Measurements from ENCODE around the gene EHD4. TPM values are rescaled to one million over a fixed set of nuclear protein-coding genes. Genes with fewer than 3 reads are reported as not detected.

EHD4 gene
- total RNA-seq, 1 experiment from 2014 or later = 20.2 TPM

DNA sequence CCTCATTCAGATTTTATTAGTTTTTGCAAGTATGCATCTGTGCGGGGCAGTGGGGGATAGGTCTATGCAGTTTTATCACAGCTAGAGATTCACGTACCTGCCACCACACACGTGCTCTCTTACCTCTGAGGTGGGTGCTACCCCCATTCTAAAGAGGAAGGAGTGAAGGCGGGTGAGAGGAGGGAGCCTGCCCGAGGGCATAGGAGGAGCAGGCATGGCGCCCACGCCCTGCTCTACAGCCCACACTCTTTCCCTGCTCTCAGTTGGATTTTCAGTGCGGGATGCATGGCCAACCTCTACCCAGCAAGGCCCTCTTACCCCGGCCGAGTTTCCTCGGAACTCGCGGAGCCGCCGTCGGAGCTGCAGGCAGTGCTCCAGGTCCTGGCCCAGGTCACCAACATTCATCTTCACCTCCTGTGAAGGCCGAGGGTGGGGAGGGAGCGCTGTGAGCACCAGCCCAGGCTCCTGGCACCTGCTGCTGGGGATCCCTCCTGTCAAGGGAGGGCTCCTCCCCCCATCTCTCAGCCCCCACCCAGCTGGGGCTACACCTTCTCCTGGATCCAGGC lies 106.8 kb downstream of the EHD4 start:
- Mint-ChIP-seq H3K4me3 (ENCODE audit: low read depth, unreplicated experiment) (no peak overlapping the region), H3K9me3 (ENCODE audit: low read depth, unreplicated experiment) (no peaks in the 10 kb centered on the region), H3K27ac (ENCODE audit: unreplicated experiment) (no peak overlapping the region), H3K4me1 (ENCODE audit: low read depth, unreplicated experiment) (no peaks in the 10 kb centered on the region), H3K27me3 (ENCODE audit: unreplicated experiment) (no peaks in the 10 kb centered on the region), H3K36me3 (ENCODE audit: insufficient read depth, unreplicated experiment) (no peaks in the 10 kb centered on the region)
- BruUV-seq (replicated peaks) = no TSS peak
- DNase-seq = no peak
- CTCF ChIA-PET = no interaction called here
- intact Hi-C loops (cut with micrococcal nuclease; ENCODE audit: unreplicated experiment) = no loop called here
- TF ChIP-seq CTCF (IDR thresholded peaks at IDR 0.05; ENCODE audit: unreplicated experiment) = no peak

- H3K27me3 Mint-ChIP-seq (ENCODE audit: unreplicated experiment) = no peaks in the 10 kb centered on the region
- DNase-seq = no peak
- no peak for TF ChIP-seq CTCF (IDR thresholded peaks at IDR 0.05; ENCODE audit: unreplicated experiment)
- intact Hi-C loops (cut with micrococcal nuclease; ENCODE audit: unreplicated experiment) = no loop called here
- CTCF ChIA-PET = no interaction called here
- no peaks in the 10 kb centered on the region for H3K4me1 Mint-ChIP-seq (ENCODE audit: low read depth, unreplicated experiment)
- BruUV-seq (replicated peaks) = no TSS peak
- H3K36me3 Mint-ChIP-seq (ENCODE audit: insufficient read depth, unreplicated experiment) = no peaks in the 10 kb centered on the region
- no peaks in the 10 kb centered on the region for H3K9me3 Mint-ChIP-seq (ENCODE audit: low read depth, unreplicated experiment)
- no peak overlapping the region for H3K27ac Mint-ChIP-seq (ENCODE audit: unreplicated experiment)
- H3K4me3 Mint-ChIP-seq (ENCODE audit: low read depth, unreplicated experiment) = no peak overlapping the region
Observed at GRCh38 chr15:41862515-41863116, 109.7 kb downstream of the EHD4 start.

- H3K27ac Mint-ChIP-seq (ENCODE audit: unreplicated experiment) = no peak overlapping the region
- H3K27me3 Mint-ChIP-seq (ENCODE audit: unreplicated experiment) = no peaks in the 10 kb centered on the region
- H3K9me3 Mint-ChIP-seq (ENCODE audit: low read depth, unreplicated experiment) = no peaks in the 10 kb centered on the region
- CTCF ChIA-PET = no interaction called here
- intact Hi-C loops (cut with micrococcal nuclease; ENCODE audit: unreplicated experiment) = no loop called here
- no TSS peak for BruUV-seq (replicated peaks)
- H3K4me1 Mint-ChIP-seq (ENCODE audit: low read depth, unreplicated experiment) = no peaks in the 10 kb centered on the region
- no peak for TF ChIP-seq CTCF (IDR thresholded peaks at IDR 0.05; ENCODE audit: unreplicated experiment)
- DNase-seq = no peak
- H3K36me3 Mint-ChIP-seq (ENCODE audit: insufficient read depth, unreplicated experiment) = no peaks in the 10 kb centered on the region
- no peak overlapping the region for H3K4me3 Mint-ChIP-seq (ENCODE audit: low read depth, unreplicated experiment)
Observed at GRCh38 chr15:41861736-41862356, 110.5 kb downstream of the EHD4 start.

DNA sequence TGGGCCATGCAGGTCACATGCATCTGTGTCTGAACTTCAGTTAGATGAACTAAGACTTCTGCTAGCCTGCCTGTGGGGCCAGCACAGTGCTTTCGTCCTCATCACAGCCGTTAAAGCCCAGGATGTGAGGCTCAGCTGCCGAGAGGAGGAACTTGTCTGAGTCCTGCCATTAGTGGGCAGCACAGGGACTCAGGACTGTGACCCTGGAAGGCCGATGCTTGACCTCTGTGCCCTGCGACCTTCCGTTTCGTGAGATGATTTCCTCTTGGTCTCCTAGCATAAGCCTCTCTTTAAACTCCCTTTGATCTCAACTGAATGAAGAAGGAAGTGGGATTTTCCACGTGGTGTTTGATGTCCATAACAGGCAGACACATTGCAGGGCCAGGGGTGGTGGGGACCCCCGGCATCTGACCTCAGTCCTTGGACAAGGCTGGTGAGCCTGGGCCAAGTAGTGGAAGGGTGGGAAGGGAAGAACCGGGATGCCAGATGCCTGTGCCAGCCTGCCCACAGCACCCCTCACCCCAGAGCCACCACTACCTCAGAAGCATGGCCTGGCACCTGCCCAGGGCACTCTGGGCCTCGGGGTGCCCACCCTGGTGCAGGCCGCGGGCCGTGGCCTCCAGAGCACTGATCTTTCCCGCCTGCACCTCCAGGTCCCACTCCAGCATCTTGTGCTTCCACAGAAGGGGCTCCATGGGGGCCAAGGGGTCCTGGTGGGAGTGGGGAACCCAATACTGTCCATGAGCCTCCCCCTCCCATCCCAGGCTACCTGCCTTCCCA lies 112.1 kb downstream of the EHD4 start:
- no peak for TF ChIP-seq CTCF (IDR thresholded peaks at IDR 0.05; ENCODE audit: unreplicated experiment)
- Mint-ChIP-seq H3K27ac (ENCODE audit: unreplicated experiment) (no peak overlapping the region), H3K36me3 (ENCODE audit: insufficient read depth, unreplicated experiment) (no peaks in the 10 kb centered on the region), H3K27me3 (ENCODE audit: unreplicated experiment) (no peaks in the 10 kb centered on the region), H3K4me3 (ENCODE audit: low read depth, unreplicated experiment) (no peak overlapping the region), H3K9me3 (ENCODE audit: low read depth, unreplicated experiment) (no peaks in the 10 kb centered on the region), H3K4me1 (ENCODE audit: low read depth, unreplicated experiment) (no peaks in the 10 kb centered on the region)
- BruUV-seq (replicated peaks) = no TSS peak
- DNase-seq = no peak
- CTCF ChIA-PET = no interaction called here
- intact Hi-C loops (cut with micrococcal nuclease; ENCODE audit: unreplicated experiment) = no loop called here

Data from Calu3 (cell line).